GM13977 (cell line): Measurements from ENCODE around the gene CNN2.
"Not testable (repeated sequence)": the region's sequence is repeated elsewhere in the genome, so short reads cannot be mapped to it uniquely, and the experiment has no call there.

ENCODE experiments used
- DNase-seq: peaks from one replicate; pipeline ENCODE4 v3.0.0; 2012; ENCODE audit warnings: low spot score
- in situ Hi-C: fragments of 300-500 bp; cut with MboI; formaldehyde crosslinking; loops from one replicate; pipeline ENCODE4 v1.12.0; 2022; ENCODE audit warnings: low sequenced_read_pairs, low pct_unique_long_range_greater_than_20kb, mixed read lengths, inconsistent platforms; ENCODE audit not compliant: unreplicated experiment
- TF ChIP-seq, protein P1 (sequence below): IDR thresholded peaks from 2 replicates; pipeline ENCODE4 v1.5.1; 2012; ENCODE audit warnings: mild to moderate bottlenecking, control low read depth; ENCODE audit not compliant: insufficient read depth; ENCODE audit errors: extremely low read depth, missing control alignments

The CNN2 gene

DNA sequence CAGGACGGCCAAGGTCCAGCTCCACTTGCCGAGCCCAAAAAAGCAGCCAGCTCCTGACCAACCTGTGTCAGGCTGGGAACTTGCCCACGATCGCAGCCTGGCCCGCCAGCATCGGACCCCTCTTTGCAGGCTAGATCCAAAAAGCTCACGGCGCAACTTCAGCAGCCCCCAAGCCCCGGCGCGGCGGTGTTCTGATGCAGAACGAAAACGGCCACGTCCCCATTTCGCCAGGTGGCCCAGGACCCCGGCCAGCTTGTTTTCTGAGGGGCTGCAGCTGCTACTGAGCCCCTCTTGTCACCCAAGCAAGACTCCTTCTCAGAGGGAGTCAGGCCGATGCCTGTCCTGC, 6.8 kb upstream of the CNN2 start:
- in situ Hi-C loops, result no loop called here
- TF ChIP-seq, protein P1, sequence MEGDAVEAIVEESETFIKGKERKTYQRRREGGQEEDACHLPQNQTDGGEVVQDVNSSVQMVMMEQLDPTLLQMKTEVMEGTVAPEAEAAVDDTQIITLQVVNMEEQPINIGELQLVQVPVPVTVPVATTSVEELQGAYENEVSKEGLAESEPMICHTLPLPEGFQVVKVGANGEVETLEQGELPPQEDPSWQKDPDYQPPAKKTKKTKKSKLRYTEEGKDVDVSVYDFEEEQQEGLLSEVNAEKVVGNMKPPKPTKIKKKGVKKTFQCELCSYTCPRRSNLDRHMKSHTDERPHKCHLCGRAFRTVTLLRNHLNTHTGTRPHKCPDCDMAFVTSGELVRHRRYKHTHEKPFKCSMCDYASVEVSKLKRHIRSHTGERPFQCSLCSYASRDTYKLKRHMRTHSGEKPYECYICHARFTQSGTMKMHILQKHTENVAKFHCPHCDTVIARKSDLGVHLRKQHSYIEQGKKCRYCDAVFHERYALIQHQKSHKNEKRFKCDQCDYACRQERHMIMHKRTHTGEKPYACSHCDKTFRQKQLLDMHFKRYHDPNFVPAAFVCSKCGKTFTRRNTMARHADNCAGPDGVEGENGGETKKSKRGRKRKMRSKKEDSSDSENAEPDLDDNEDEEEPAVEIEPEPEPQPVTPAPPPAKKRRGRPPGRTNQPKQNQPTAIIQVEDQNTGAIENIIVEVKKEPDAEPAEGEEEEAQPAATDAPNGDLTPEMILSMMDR, result no peak
- no peak for DNase-seq

DNA sequence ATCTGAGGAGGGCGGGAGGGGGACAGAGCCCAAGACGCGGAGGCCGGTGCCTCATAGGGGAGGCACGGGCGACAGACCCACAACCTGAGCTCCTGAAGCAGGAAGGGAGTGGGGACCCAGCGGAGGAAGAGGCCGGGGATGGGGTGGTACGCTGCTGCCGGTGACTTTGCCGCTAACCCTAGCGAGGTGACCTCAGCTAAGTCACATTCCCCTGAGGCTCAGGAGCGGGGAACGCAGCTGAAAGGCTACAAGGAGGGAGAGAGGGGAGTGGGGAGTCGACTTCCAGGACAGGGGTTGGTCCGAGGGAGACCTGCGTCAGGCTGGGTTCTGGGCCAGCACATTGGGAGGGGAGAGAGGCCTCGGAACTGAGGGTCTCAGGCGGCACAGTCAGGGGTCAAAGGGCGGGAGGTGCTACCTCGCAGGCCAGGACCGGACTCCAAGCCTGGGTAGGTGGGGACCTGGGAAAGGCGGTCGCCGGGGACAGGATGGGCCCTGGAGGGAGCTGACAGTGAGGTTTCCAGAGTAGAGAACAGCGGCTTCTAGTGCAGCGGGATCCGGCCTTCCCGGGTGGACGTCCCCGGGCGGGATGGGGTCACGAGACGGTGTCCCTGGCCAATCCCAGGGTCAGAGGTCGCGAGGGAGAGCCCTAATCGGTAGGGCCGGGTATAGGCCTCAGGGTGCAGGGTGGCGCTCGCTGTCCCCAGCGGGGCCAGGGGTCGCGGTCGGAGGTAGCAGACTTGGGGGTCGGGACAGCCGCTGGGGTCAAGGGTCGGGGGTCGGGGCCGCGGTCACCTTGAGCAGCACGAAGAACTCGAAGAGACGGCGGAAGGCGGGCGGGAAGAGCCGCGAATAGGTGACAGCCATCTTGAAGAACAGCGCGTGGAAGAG, 6.2 kb upstream of the CNN2 start:
- TF ChIP-seq, protein P1, result no peak
- DNase-seq, result no peak
- in situ Hi-C loops, result no loop called here

DNA sequence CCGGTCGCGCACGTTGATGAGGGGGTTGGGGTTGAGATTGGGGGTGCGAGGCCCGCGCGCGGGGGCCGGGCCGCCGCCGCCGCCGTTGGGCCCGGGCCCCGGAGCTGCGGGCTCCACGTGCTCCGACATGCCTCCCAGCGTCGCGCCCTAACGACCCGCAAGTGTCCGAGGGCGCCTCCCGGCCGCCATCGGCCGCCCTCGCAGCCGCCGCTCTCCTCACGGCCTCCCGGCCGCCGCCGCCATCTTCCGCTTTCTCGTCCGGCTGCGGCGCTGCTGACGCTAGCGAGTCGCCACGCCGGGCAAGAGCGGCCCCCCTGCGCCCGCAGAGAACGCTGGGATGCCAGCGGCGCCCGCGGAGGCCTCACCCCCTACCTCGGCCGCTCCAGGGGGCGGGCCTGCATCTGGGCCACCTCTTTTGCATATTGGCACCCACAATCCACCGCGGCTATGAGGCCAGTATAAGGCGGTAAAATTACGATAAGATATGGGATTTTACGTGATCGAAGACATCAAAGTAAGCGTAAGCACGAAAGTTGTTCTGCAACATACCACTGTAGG, 5.5 kb upstream of the CNN2 start, which contains the start of gene TMEM259:
TMEM259 (minus strand) TSS at position 256 of the 558 bp plus-strand sequence; CDS start at position 129, 127 bp downstream.
- in situ Hi-C loops, result no loop called here

DNA sequence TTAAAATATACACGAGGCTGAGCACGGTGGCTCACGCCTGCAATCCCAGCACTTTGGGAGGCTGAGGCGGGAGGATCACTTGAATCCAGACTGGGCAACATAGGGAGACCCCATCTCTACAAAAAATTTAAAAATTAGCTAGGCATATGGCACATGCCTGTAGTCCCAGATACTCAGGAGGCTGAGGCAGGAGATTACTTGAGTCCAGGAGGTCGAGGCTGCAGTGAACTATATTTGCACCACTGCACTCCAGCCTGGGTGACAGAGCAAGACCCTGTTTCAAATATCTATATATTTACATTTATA, 2.6 kb upstream of the CNN2 start:
- DNase-seq, in situ Hi-C loops: not testable (repeated sequence)

More for the DNA sequence above, 5.5 kb upstream of the CNN2 start, which contains the start of gene TMEM259:
- peak; percentile 100 for DNase-seq
- TF ChIP-seq, protein P1, result no peak

DNA sequence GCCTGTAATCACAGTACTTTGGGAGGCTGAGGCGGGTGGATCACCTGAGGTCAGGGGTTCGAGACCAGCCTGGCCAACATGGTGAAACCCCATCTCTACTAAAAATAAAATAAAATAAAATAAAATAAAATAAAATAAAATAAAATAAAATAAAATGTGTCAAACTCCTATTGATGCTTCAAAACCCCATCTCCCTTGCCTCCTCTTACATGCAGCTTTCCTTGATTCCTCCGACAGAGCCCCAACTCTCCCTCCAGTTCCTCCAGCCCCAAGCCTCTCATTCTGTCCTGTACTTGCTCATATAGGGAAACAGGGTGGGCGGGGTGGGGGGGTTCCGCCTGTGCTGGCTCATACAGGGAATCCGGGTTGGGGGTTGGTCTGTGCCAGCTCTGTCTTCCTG, 1.3 kb upstream of the CNN2 start:
- in situ Hi-C loops, DNase-seq: not testable (repeated sequence)

DNA sequence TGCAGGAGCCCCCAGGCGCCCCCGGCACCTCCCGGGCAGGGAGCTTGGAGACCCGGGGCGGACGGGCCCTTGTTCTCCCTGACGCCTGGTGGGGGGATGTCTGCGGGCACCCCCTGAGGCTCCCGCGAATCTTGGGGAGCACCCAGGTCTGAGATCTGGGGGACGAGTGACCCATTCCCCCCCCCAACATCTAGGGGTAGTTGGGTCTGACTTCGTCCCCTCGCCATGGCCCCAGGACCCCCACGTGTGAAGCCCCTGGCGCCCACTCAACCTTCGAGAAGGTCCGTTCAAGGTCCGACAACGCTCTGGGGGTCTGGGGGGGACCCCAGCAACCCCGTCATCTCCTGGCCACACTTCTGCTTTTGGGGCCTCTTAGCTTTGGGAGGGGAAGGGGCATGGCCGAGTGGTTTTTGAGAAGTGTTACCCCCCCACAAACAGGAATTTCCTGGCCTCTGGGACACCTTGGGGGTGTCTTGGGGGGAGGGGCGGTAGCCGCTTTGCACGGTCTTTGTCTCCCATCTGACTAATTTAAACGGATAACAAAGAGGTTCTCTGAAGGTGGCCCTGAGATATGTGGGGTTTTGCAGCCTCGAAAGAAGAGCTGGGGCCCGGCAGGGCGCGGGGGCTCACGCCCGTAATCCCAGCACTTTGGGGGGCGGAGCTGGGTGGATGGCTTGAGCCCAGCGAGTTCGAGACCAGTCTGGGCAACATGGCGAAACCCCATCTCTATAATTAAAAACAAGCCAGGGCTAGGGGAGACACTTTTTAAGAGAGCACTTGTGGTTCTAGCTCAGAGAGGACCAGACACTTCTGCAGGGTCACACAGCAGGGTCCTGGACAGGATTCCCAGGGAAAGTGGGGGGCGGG, 608 bp downstream of the CNN2 start:
- TF ChIP-seq, protein P1, result no peak
- in situ Hi-C loops, result no loop called here
- no peak for DNase-seq

DNA sequence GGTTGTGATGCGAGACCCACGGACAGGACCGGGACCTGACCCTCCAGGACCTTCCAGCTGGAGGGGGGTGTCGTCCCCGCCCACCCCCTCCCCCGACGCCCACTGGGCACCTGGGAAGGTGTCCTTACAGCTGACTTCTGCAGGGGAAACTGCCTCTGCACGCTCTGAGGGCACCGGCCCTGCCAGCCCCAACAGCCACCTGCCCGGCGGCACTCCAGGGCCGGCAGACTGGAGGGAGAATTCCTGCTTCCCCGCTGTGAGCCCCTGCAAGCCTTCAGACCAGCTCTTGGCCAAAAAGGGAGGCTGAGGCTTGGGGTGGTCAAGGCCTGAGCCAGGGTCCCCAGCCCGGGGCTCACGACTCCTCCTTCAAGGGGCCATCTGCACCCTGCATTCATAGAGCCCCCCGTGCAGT, 1.2 kb downstream of the CNN2 start:
- in situ Hi-C loops, result no loop called here
- TF ChIP-seq, protein P1, result no peak
- peak; percentile 56 for DNase-seq
